Activated T-cell treated with anti-CD3 and anti-CD28 coated beads for 48 hours (primary cell): ENCODE results near the gene PDE7B.

Source experiments
- DNase-seq: peaks from one replicate; pipeline ENCODE4 v3.0.0-alpha.2; 2020; ENCODE audit warnings: low read depth

PDE7B gene

GRCh38 chr6:135987226-135987625, 135.7 kb downstream of the PDE7B start:
- no peak for DNase-seq

DNA sequence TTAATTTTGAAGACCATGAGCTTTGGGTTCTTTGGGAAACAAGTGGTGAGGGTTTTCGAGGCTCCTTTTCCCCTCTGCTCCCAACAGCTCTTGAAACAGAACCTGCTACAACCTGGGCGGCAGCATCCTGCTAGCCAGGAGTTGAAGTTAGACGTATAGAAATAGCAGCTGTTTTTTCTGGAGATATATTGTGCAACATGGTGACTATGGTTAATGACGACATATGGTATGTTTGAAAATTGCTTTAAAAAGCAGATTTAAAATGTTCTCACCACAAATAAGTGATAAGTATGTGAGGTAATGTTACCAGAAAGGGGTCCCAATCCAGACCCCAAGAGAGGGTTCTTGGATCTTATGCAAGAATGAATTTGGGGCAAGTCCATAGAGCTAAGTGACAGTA, 138.9 kb downstream of the PDE7B start:
- DNase-seq, result no peak

DNA sequence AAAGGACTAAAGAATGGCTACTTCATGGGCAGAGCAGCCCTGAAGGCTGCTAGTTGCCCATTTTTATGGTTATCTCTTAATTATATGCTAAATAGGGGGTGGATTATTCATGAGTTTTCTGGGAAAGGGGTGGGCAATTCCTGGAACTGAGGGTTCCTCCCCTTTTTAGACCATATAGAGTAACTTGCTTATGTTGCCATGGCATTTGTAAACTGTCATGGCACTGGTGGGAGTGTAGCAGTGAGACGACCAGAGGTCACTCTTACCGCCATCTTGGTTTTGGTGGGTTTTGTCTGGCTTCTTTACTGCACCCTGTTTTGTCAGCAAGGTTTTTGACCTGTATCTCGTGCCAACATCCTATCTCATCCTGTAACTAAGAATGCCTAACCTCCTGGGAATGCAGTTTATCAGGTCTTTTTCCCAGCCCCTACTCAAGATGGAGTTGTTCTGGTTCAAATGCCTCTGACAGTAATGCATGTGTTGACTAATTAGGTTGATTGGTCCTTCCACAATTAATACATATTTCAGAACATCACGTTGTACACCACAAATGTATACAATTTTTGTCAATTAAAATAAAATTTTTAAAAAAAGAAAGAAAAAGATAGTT, 139.5 kb downstream of the PDE7B start:
- no peak for DNase-seq

- no peak for DNase-seq
Observed at GRCh38 chr6:135992739-135993138, 141.2 kb downstream of the PDE7B start.

GRCh38 chr6:135993361-135993760, 141.9 kb downstream of the PDE7B start:
- no peak for DNase-seq

DNA sequence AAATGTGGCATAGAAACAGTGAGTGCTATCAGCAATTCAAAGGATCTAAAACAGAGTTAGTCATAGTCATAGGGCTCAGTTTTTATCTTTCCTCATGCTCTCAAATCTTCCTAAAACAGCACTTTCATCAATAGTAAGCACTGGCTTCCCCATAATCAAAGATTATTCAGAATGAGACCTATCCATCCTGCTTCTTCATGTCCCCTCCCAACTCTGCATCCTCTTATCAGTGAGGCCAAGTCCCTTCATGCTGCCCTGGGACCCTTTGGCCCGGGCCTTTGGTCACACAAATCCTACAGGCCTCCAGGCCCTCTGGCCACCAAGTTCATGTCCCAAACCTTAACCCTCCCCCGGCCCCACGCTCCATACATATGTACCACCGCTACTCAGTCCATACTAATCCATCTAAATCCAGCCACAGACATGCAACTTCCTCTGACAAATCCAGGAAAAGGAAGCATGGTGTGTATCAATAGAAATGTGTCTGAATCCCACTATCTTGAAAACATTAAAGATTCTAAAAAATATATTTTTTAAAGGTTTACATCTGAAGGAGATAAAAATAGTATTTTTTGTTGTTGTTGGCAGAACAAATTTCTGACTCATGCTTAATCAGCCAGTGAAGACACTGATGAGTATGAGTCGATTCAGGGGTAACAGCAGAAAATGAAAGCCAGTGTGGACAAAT, 143.5 kb downstream of the PDE7B start:
- no peak for DNase-seq

DNA sequence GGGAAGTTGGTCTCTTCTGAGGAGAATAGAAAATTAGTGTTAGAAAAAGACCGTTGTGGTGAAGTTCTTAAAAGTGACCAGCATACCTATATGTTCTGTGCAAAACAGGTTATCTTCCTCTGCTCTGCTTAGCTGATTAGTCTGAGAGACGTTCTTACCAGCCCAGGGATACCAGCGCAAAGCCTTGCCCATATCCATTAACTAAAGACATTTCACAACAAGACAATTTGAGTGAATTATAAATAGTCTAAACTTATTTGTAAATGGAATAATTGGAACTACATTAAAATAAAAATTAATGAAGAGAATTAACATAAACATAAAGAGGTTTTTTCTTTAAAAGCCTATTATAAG, 144.0 kb downstream of the PDE7B start:
- DNase-seq, result no peak

DNA sequence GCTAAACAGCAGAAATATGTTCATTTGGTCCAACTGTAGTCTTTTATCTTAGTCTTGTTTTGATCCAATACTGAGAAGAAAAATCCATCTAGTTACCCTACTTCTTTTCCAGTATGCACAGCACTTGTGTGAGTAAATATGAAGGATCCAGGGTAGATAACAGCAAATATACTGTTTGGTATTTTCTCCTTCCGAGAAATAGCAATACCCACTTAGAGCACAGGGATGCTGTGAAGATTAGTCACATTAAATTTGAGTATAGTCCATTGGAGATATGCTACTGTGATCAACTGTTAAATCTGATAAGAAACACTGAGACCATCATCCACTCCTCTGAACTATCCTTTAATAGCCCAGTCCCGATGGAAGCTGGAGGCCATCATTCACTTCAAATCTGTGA, 145.2 kb downstream of the PDE7B start:
- no peak for DNase-seq

GRCh38 chr6:135999393-135999792, 147.9 kb downstream of the PDE7B start:
- no peak for DNase-seq

DNA sequence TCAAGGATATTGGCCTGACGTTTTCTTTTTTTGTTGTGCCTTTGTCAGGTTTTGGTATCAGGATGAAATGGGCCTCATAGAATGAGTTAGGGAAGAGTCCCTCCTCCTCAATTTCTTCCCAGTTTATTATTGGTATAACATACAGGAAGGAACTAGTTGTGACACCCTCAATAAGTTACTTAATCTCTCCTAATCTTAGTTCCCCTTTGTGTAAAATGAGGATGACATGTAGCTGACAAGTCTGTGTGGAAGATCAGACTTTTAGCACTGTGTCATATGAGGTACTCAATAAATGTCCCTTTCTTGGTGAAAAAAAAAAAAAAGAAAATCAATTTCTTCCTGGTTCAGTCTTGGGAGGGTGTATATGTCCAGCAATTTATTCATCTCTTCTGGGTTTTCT, 155.8 kb downstream of the PDE7B start:
- DNase-seq, result no peak

GRCh38 chr6:136011475-136011874, 160.0 kb downstream of the PDE7B start:
- no peak for DNase-seq

- DNase-seq, result no peak
Observed at GRCh38 chr6:136012198-136012887, 160.8 kb downstream of the PDE7B start.

DNA sequence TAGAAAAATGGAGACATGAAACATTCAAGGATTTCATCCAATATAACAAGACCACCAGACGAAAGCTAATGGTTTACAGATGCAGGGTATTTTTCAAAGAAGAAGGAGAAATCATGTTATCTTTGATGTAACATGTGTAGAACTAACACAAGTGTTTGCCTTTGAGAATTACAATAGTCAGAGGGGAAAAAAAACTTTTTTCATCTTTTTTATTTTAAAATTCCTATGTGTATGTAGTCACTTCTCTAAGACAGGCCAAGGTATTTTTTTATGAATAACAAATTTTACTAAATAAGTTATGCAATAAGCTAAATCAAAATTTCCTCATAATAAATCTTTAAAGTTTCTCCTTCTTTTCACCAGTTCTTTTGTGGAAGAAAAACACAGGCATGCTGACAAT, 161.4 kb downstream of the PDE7B start:
- no peak for DNase-seq

DNA sequence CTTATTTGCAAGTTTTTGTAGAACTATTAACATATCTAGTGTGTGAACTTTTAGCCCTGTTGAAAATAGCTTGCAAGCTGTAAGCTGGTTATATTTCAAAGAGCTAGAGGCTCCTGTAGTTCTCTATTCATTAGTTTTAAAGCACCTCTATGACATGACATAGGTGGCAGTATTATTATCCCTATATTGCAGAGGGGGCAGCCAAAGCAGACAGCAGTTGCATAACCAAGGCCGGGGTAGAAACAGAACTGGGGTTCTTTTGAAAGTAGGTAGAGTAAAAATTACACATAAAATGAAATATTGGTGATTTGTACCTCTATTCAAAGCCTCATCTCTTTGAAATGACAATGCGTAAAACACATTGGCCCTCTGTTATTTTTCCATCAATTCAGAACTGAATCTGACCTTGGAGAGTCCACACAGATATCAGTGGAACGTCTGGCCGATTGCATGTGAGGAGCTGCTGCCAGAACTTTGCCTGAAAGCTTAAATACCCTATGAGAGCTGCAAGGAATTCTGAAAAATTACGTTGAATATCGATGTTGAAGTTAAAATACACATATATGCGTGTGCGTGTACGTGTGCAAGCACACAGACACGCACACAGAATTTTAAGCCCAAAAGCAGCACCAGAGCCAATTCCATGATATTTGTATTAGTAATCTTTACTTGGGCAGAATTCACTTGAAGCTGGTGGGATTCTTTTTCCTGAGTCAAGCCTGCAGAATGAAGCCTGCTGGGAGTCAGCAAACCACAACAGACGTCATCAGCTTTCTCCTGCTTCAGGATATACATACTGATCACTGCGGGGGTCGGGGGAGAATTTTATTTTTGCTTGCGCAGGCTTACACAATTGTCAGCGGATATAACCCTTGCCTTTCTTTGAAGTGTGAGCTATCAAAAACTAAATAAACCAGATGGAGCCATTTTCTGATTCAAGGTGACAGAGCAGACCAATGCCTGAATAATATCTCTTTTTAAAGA, 163.2 kb downstream of the PDE7B start:
- DNase-seq, result no peak

GRCh38 chr6:136015531-136015930, 164.0 kb downstream of the PDE7B start:
- DNase-seq, result no peak

GRCh38 chr6:136016228-136017225, 165.0 kb downstream of the PDE7B start:
- DNase-seq, result no peak

- DNase-seq, result no peak
Observed at GRCh38 chr6:136020691-136021090, 169.2 kb downstream of the PDE7B start.

- no peak for DNase-seq
Observed at GRCh38 chr6:136022224-136022874, 170.8 kb downstream of the PDE7B start.

- no peak for DNase-seq
Observed at GRCh38 chr6:136024711-136025110, 173.2 kb downstream of the PDE7B start.

DNA sequence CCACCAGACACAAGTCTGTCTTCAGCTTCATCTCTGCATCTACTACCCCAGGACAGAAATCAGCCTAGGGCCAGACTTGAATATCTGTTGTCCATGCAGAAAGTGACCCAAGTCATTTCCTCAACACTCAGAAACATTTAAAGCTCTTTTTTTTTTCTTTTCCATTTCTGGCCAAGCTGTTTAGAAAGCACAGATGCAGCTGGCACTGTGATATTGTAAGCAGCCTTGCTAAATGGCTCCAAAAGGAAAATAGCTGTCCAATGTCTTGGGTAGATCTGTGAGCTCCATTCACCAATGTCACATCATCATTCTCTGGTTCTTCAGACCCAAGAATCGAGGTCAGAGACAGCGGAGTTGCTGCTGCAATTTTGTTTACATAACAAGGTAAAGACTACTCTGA, 174.2 kb downstream of the PDE7B start:
- no peak for DNase-seq

DNA sequence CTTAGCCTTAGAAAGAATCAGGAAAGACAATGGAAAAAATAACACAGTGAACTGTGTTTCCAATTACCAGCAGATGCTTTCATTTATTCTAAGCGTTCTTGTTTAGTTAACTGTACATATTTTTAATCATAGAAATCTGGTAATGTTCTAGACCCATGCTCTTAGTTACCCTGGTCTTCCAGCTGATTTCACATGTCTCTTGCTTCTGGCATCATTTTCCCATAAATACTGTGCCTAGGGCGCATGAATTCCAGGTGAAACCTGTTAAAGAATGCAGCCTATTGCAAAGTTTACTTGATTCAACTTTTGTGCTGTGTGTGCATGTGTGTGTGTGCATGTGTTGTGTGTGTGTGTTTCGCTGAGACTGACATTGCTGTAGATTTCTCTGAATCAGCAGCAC, 178.6 kb downstream of the PDE7B start:
- DNase-seq, result no peak
